Dermis blood vessel endothelial cell (primary cell): ENCODE results near the gene CCNYL1. TPM values are rescaled to one million over a fixed set of nuclear protein-coding genes. Genes with fewer than 3 reads are reported as not detected.
"Not testable (repeated sequence)": the region's sequence is repeated elsewhere in the genome, so short reads cannot be mapped to it uniquely, and the experiment has no call there.

Experiments used
- DNase-seq: peaks from one replicate; pipeline ENCODE4 v3.0.0; 2010
- total RNA-seq: library from RNA; depleted of rRNA; stranded (reverse); fragments of >200 nt; gene quantifications from 2 replicates; pipeline ENCODE4 v1.2.3, GENCODE V29; 2014

Gene CCNYL1
- total RNA-seq, 1 donor from 2014 or later, result 30.3 TPM

DNA sequence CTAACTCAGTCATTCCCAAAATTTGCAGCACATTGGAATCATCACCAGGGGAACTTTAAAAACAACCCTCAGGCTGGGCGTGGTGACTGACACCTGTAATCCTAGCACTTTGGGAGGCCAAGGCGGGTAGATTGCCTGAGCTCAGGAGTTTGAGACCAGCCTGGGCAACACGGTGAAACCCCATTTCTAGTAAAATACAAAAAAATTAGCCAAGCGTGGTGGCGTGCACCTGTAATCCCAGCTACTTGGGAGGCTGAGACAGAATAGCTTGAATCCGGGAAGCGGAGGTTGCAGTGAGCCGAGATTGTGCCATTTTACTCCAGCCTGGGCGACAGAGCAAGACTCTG lies 24.0 kb downstream of the CCNYL1 start:
- not testable (repeated sequence) for DNase-seq

DNA sequence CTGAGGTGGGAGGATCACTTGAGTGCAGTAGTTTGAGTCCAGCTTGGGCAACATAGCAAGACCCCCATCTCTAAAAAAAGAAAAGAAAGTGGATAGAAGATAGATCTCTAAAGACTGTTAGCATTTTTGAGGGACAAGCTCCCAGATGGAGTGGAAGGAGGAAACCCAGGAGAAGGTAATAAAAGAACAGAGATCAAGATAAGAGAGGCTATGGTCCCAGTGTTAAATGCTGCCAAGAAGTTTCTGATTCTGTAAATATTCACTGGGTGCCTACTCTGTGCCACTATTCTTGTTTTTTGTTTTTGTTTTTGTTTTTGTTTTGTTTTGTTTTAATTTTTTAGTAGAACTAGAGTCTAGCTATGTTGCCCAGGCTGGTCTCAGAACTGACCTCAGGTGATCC lies 32.1 kb downstream of the CCNYL1 start:
- DNase-seq, result no peak

DNA sequence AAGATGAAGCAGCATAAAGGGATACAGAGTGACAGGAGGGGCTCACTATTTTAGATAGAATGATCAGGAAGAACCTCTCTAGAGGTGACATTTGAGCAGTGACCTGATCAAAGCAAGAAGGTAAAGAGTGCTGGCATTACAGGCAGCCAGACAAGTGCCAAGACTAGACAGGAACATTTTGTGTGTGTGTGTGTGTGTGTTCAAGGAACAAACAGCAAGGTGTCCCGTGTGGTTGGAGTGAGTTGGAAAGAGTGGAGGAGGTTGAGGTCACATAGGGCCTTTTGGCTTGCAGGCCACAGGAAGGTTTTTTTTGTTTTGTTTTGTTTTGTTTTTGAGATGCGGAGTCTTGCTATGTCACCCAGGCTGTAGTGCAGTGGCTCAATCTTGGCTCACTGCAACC lies 32.6 kb downstream of the CCNYL1 start:
- DNase-seq, result no peak

DNA sequence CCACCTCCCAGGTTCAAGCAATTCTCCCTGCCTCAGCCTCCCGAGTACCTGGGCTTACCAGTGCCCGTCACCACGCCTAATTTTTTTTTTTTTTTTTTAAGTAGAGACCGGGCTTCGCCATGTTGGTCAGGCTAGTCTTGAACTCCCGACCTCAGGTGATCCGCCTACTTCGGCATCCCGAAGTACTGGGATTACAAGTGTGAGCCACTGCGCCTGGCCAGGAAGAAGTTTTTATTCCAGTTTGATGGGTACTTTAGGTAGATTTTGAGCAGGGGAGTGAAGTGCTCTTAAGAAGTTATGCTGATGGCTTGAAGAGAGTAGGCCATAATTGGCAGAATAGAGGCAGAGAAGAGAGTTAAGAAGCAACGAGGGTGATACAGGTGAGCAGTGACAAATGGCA lies 33.0 kb downstream of the CCNYL1 start:
- no peak for DNase-seq

DNA sequence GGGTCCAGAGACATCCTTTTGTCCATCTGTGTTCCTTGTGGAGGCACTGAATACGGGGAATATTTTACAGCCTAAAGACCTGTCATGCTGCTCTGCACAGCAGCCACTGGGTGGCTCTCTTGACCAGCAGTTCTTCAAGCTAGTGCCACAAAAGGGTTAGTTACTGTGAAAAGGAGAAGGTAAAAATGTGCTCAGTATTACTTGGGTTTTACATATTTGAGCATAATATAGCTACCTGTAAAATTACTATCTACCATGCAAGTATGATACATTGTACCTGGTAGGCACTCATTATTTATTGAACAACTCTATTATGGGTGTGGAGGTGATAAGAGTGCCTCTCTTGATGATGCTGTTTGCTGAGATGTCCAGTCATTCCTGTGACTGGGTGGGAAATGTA lies 34.7 kb downstream of the CCNYL1 start:
- peak; percentile 81 for DNase-seq

DNA sequence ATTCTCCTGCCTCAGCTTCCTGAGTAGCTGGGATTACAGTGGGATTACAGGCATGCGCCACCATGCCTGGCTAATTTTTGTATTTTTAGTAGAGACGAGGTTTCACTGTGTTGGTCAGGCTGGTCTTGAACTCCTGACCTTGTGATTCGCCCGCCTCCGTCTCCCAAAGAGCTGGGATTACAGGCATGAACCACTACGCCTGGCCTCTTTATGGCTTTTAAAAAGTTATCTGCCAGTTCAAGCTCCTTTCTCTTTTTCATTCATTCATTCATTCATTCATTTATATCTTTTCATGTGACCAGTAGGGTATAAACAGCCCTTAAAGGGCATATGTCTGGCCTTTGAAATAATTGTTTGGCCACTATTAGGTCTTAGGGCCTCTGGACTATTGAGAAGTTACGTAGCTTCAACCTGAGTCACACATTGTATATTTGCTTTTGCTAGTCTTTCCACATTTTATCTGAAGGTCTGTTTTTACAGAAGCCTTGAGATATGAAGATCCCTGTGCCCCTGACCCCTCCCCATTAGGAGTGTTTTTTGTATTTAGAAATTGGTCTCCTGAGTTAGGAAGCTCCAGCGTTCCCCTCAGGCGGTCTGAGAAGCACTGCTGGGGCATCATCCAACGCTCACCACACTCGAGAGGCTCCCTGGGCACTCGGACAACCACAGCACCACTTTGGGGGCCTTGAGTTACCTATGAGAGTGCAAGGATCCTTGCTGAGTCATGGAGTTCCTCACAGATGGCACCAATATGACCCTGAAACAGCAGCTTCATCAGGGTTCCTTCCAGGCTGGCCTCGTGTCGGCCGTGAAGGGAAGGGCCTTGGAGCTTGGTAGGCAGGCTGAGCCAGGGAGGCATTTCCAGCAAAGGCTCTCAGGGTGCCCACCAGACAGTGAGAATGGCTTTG lies 36.5 kb downstream of the CCNYL1 start:
- no peak for DNase-seq

DNA sequence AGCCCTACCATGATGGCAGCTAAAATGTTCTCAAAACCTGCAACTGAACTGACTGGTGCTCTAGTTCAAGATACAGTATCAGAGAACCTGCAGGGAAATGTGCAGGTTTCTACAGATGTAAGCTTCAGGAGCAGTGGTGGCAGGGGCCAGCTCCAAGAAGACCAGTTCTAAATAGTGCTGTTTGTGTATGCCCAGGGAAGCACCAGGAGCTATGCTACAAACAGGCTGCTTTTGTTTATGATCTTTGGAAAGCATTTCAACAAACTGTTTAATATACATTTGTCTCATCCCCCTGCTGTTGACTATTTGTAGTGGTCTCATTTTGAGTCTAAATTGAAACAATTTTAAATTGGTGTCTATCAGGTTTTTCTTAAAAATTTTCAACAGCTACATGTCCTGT lies 37.6 kb downstream of the CCNYL1 start:
- no peak for DNase-seq

DNA sequence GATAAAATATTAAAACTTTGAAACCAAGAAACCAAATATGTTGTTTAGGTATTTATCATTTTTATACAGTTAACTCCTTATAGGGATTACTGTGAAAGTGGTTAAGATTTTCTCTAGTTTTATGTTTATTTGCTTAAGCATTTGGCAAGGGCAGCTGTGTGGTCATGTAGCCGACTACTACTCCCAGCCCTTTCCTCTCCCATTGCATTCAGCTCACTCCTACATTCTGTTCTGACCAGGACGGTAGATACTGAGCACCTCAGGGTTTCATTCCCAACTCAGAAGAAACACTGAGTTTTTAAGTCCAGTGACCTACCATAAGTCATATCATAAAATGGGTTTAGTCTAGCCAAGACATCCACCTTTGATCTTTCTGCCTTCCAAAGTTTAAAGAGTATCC lies 38.4 kb downstream of the CCNYL1 start:
- no peak for DNase-seq

DNA sequence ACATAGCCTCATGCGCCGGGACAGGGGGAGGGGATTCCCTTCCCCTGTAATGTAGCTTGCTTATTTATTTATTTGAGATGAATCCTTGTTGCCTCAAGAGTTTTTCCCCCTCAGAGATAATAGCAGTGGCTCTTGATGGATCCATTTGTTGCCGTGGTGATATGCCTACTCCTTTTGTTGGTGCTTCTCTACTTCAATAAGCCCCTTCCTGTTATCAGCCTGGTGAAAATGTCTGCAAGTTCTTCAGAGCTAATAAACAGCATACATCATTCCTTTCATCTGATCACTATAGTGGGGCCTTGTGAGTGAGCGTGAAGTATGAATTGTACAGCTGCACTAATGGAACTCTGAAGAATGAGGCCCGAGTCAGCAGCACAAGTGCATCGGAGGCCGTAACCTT lies 38.9 kb downstream of the CCNYL1 start:
- no peak for DNase-seq

DNA sequence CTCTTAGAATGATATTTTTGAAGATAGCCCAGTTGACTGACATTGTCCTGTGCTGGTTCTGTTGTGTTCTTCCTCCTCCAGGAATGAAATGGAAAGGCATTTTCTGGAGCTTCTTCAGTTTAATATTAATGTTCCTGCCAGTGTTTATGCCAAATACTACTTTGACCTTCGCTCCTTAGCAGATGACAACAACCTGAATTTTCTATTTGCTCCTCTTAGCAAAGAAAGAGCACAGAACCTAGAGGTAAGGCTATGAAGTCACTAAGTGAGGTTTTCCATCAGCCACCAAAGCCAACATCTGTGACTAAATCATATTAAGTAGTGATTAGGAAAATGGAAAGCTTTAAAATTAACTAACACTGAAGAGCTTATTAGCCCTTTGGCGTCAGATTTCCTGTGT lies 39.4 kb downstream of the CCNYL1 start:
- DNase-seq, result no peak

DNA sequence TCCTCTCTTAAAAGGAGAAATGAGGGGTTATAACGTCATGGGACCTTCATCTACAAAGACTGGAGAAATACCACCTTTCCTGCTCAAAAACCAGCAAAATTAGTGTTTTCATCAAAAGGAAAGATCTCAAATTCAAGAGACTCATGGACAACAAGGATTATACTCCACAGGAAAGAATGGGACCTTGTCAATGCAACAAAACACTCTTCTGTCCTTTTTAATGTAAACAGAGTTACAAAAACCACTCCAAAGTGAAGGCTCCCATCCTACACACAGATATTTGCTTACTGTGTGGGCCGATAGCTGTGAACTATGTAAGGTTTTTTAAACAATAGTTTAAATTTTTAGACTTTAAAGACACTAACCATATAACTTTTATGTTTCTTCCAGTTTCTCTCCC lies 42.2 kb downstream of the CCNYL1 start:
- not testable (repeated sequence) for DNase-seq

DNA sequence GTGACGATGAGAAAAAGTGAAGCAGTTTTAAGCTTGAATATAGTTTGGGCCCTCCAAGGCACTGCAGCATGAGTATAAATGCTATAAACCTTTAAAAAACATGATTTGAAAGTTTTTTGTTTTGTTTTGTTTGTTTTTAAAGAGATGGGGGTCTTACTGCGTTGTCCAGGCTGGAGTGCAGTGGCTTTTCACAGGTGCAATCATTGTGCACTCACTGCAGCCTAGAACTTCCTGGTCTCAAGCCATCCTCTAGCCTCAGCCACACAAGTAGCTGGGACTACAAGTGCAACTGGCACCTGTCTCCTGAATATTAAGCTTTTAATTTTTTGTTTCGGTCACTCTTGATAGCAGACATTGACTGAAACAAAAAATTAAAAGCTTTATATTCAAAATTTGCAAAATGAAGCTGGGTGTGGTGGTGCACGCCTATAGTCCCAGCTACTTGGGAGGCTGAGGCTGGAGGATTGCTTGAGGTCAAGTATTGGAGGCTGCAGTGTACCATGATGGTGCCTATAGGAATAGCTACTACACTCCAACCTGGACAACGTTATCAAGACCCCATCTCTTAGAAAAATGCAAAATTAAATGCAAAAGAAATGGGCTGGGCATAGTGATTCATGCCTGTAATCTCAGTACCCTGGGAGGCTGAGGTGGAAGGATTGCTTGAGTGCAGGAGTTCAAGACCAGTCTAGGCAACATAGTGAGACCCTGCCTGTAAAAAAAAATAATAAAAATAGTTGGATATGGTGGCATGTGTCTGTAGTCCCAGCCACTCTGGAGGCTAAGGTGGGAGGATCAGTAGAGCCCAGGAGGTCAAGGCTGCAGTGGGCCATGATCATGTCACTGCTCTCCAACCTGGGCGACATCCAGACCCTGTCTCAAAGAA lies 43.3 kb downstream of the CCNYL1 start:
- DNase-seq, result no peak

DNA sequence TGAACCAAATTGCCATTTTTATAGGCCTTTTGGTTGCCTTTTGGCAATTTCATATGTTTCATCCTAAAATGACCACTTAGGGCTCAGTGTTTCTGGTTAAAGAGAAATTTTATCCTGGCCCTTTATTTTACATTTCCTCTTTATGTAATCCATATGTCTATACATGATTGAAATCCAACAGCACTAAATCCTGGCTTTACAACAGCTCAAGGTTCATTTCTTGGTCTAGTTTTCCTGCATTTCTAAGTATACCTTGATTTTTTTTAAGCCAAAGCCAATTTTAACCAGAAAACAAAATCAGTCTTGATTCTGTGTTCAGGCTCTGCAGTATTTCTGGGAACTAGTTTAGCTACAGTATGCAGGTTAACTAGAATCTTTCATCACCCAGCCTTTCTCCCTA lies 46.6 kb downstream of the CCNYL1 start:
- no peak for DNase-seq

DNA sequence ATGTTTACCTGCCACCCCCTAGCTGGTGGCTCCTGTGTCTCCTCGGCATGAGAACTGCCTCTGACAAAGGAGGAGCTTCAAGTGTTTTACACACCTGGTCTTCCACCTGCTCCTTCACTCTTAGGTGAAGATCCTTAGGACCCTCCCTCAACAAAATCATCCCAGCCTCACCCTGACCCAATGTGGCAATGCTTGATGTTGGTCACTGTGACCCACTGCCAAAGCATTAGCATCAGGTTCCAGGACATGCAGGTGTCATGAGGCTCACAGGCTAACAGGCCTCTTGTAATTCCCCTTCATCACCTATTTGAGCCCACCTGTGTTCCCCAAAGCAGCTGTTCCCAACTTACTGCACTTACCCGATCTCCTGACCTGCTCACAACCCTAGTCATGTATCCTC lies 48.5 kb downstream of the CCNYL1 start:
- DNase-seq, result no peak

DNA sequence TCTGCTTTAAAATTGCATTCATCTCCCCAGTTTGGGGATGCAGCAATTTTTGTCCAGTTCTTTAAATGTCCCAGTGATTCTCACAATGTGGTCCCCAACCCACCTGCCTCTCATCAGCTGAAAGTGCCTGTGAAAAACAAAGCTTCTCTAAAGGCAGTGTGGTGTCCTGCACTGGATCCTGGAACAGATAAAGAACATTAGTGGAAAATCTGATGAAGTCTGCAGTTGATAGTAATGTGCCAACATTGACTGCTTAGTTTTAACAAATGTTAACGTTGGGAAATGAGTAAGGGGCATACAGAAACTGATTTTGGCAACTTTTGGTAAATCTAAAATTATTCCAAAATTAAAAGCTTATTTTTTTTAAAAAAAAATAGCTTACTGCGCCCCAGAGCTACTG lies 49.0 kb downstream of the CCNYL1 start:
- no peak for DNase-seq

DNA sequence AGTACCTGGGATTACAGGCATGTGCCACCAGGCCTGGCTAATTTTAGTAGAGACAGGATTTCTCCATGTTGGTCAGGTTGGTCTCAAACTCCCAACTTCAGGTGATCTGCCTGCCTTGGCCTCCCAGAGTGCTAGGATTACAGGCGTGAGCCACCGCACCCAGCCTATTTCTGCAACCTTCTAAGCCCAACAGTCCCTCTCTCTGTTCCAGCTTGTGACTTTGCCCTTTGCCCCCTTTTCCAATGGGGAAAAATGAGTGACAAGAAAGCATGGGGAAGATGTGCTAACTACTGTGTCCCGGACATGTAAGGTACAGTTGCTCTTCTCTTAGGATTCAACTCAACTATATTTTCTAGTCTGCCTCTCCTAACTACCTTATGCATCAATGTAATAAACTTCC lies 50.0 kb downstream of the CCNYL1 start:
- DNase-seq, result not testable (repeated sequence)

DNA sequence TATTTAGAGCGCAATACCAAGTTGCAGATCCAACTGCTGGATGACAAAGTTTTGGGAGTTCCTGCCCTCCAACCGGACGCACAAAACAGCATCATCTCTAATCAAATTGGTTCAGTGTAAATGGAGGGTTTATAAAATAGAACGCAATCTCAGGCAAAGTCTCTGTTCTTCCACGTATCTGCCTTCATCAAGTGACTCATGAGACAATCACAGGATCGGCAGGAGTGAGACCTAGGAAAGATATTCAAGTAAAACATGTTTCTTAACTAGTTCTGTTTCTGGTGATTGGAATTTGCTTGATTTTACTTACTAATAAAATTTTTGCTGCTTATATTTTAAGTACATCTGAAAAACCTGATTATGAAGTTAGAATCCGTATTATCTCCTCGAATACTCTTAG lies 50.7 kb downstream of the CCNYL1 start:
- no peak for DNase-seq

DNA sequence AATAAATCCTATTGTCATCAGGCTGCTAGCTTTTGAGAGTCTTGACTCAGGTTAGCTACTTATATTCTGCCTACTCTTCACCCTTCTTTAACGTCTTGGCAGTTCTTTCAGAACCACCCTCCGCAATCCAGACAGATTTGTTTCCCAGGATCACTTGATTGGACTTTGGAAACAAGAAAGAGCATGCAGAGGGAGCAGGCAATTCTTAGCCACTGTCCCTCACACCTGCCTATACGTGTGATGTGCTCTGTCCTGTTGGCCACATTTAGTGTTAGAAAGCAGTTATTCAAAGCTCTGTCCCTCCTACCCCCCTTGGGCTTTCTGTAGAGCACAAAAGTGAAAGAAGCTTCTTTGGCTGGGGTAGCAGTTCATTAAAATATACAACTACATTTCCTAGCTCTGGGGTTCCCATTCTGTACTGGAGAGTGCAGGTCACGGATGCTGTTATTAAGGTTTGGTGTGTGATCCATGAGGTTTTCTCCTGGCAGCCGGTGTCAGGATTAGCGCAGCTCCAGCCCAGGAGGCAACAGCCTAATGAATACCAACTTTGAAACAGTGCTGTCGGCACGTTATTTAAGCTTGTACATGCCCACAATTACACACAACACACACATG lies 52.0 kb downstream of the CCNYL1 start:
- DNase-seq, result no peak

DNA sequence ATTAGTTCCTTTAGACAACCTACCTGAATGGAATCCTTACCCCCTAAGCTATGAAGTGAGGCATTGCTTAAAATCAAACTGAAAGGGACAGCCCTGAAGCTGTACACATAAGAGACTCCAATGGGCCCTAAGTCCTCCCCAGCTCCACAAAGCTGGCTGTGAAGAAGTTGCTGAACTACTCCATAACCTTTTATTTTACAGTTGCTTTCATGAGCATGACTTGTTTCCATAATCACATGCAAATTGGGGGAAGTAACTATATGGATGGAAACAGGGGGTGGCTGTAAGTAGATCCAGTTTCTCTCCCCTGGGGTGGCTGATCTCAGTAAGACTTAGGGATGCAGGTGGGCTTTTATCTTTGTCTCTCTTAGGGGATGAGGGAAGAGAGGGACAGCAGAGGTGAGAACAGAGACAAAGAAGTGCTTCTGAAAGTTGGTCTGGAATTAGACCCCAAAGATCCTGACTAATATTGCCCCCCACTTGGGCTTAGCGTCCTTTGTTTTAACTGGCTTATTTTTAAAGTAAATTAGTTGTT lies 52.7 kb downstream of the CCNYL1 start:
- no peak for DNase-seq

DNA sequence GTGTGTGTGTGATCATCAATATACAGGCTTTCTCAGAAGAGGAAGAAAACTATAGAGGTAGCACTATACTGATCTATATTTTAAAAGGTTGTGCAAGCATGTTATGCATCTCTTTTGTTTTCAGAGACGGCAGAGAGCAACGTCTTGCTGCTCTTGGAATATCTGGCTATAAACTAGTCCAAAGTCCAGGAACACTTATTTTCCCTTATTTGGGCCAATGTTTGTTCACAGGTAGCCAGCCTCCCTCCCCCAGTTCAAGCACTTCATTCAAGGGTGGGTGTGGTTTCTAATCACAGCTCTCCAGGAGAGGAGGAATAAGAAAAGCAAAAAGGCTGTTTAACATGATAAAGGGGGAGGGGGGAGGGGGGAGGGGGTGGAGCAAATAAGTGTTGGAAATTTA lies 54.1 kb downstream of the CCNYL1 start:
- no peak for DNase-seq

DNA sequence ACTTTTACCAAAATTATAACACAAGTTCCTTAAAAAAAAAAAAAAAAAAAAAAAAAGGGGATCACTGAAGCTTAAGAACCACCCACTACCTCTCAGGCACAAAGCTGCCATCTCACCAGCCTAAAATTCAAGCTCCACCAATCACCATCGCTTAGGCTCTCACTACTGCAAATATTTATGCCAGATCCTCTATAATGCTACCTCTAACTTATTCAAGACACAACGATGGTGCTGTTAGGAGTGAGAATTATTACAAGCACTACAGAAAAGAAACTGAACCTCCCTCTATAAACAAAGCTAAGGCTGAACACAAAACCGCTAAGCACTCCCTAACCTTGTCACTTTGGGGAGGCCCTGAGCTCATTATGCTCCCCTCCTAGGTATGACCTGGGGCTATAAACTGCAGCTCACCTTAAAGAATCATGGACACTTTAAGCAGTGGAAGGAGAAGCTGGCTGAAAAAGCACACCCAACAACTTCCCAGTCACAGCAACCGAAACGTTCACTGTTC lies 54.7 kb downstream of the CCNYL1 start:
- no peak for DNase-seq

DNA sequence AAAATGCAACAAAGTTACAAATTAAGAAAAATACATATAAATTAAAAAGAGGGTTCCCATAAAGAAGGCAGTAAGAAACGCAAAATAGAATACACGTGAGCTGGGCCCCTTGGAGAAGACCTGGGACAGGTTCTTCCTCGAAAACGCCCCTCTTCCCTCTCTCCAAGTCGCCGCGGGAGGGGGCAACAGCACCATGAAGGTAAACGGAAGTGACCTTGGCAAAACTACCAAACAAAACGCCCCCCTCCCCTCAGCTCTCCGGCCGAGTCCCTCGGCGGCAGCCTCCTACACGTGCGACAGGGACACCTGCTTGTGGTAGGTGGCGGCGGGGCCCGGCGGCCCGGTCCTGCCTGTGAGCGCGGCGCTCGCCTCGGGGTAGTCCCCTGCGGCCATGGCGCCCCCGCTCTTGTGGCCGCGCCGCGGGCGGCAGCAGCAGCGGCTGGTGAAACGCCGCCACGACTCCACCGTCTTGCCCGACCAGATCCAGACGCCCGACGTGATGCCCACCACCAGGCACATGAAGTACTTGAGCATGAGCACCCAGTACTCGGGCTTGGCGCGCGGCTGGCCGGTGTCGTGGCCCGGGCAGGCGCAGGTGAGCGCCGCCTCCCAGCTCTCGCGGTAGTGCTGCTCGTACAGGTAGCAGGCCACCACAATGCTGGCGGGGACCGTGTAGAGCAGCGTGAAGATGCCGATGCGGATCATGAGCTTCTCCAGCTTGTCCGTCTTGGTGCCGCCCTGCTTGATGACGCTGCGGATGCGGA lies 55.4 kb downstream of the CCNYL1 start:
- DNase-seq, result no peak
